OCI-LY7 (cell line): ENCODE measurements around the gene FALEC. TPM values are rescaled to one million over a fixed set of nuclear protein-coding genes. Genes with fewer than 3 reads are reported as not detected.

Experiments used
- BruUV-seq: library from RNA; stranded (reverse); fragments of 400-500 nt; replicated peaks from 2 replicates; lab custom pipeline; 2021; lab: Mats Ljungman, UMichigan
- CTCF ChIA-PET: fragments of 300-600 bp; sonication (Branson Sonifier 250); formaldehyde crosslinking; loops from one replicate; lab custom pipeline; 2022; ENCODE audit warnings: antibody characterized with exemption; ENCODE audit not compliant: unreplicated experiment; lab: Charles Lee
- POLR2A ChIA-PET: fragments of 300-600 bp; sonication (Branson Sonifier 250); formaldehyde crosslinking; loops from one replicate; lab custom pipeline; 2022; ENCODE audit warnings: antibody characterized with exemption; lab: Charles Lee
- DNase-seq: peaks from one replicate; pipeline ENCODE4 v3.0.0-alpha.2; 2015; ENCODE audit warnings: low spot score
- H2AFZ ChIP-seq: fragments of 200-600 bp; sonication (generic), shearing (Covaris generic); 2 replicates; pipeline ENCODE4 v1.6.1; 2014; ENCODE audit warnings: mild to moderate bottlenecking, antibody characterized with exemption, low read length, moderate library complexity
- H3K27ac ChIP-seq: fragments of 200-600 bp; sonication (generic); 2 replicates; pipeline ENCODE4 v1.5.1; 2014; ENCODE audit warnings: mixed run types, low read depth, mild to moderate bottlenecking, moderate library complexity, low read length, inconsistent platforms; ENCODE audit not compliant: poor library complexity, severe bottlenecking
- H3K36me3 ChIP-seq: fragments of 200-600 bp; sonication (generic); 2 replicates; pipeline ENCODE4 v1.6.1; 2014; ENCODE audit warnings: mild to moderate bottlenecking, antibody characterized with exemption, low read length, moderate library complexity, mixed read lengths; ENCODE audit not compliant: insufficient read depth
- H3K4me1 ChIP-seq: fragments of 200-600 bp; sonication (generic); 2 replicates; pipeline ENCODE4 v1.5.1; 2014; ENCODE audit warnings: mild to moderate bottlenecking, low read length; ENCODE audit not compliant: insufficient read depth, poor library complexity, severe bottlenecking
- H3K4me2 ChIP-seq: fragments of 200-600 bp; sonication (generic); 2 replicates; pipeline ENCODE4 v1.6.1; 2014; ENCODE audit warnings: mild to moderate bottlenecking, low read length
- H3K4me3 ChIP-seq: fragments of 200-600 bp; sonication (generic); 2 replicates; pipeline ENCODE4 v1.5.1; 2014; ENCODE audit warnings: mild to moderate bottlenecking, low read depth, low read length; ENCODE audit not compliant: poor library complexity, severe bottlenecking
- H3K79me2 ChIP-seq: fragments of 200-600 bp; sonication (generic); 2 replicates; pipeline ENCODE4 v1.6.1; 2016; ENCODE audit warnings: low read depth, mild to moderate bottlenecking, low read length, moderate library complexity, mixed read lengths; ENCODE audit not compliant: insufficient read depth
- H3K9me2 ChIP-seq: fragments of 200-600 bp; sonication (generic); 2 replicates; pipeline ENCODE4 v1.6.1; 2016; ENCODE audit warnings: mild to moderate bottlenecking, low read length, mixed read lengths; ENCODE audit not compliant: insufficient read depth
- H3K9me3 ChIP-seq: fragments of 200-600 bp; sonication (generic); 2 replicates; pipeline ENCODE4 v1.6.1; 2014; ENCODE audit warnings: mild to moderate bottlenecking, mixed run types, low read length, mixed read lengths
- H4K20me1 ChIP-seq: fragments of 200-600 bp; sonication (generic); 2 replicates; pipeline ENCODE4 v1.6.1; 2014; ENCODE audit warnings: mild to moderate bottlenecking, antibody characterized with exemption, low read length, moderate library complexity, mixed read lengths; ENCODE audit not compliant: insufficient read depth
- EZH2phosphoT487 ChIP-seq: fragments of 200-600 bp; sonication (generic); IDR thresholded peaks from 2 replicates; pipeline ENCODE4 v1.6.1; 2018; ENCODE audit warnings: low read depth, borderline replicate concordance, mild to moderate bottlenecking, mixed run types, antibody characterized with exemption, low read length, moderate library complexity, mixed read lengths
- intact Hi-C: fragments of 100-400 bp; cut with micrococcal nuclease; formaldehyde crosslinking; loops from one replicate; pipeline ENCODE4 v1.10.0; 2022; ENCODE audit not compliant: unreplicated experiment
- total RNA-seq, 2 experiments: library from RNA; depleted of rRNA in 1 of 2; stranded (reverse); fragments of >200 nt in 1 of 2; shearing (Covaris generic) in 1 of 2; gene quantifications; 2 replicates each; pipeline ENCODE4 v1.2.3, GENCODE V29; 2014 to 2022
- TF ChIP-seq, protein P1 (sequence below): fragments of 200-600 bp; sonication (generic); conservative IDR thresholded peaks from 2 replicates; pipeline ENCODE4 v1.5.1; 2014; ENCODE audit warnings: mild to moderate bottlenecking, antibody characterized with exemption, low read length, moderate library complexity, mixed read lengths

The FALEC gene
- total RNA-seq, 2 experiments from 2014 or later: 0.47 to 1.9 TPM

GRCh38 chr1:150525348-150525747, 9.8 kb downstream of the FALEC start:
- Histone ChIP-seq H3K79me2 (no peaks in the 10 kb centered on the region), H3K4me3 (no peak overlapping the region), H3K9me3 (no peaks in the 10 kb centered on the region), H3K4me1 (peaks cover 8% of the 10 kb centered on the region), H3K4me2 (no peak overlapping the region), H2AFZ (peak overlapping the region; percentile 27; the same call in 1 of the 2 replicates), H3K36me3 (no peaks in the 10 kb centered on the region), H3K27ac (no peak overlapping the region), H3K9me2 (no peaks in the 10 kb centered on the region), H4K20me1 (no peaks in the 10 kb centered on the region)
- ChIA-PET POLR2A (no interaction called here), CTCF (interaction anchor here (1.0 kb wide), 1 partner anchor 10 kb away, joined by 4 read pairs; the partner anchor contains the start of gene FALEC)
- TF ChIP-seq, protein P1, sequence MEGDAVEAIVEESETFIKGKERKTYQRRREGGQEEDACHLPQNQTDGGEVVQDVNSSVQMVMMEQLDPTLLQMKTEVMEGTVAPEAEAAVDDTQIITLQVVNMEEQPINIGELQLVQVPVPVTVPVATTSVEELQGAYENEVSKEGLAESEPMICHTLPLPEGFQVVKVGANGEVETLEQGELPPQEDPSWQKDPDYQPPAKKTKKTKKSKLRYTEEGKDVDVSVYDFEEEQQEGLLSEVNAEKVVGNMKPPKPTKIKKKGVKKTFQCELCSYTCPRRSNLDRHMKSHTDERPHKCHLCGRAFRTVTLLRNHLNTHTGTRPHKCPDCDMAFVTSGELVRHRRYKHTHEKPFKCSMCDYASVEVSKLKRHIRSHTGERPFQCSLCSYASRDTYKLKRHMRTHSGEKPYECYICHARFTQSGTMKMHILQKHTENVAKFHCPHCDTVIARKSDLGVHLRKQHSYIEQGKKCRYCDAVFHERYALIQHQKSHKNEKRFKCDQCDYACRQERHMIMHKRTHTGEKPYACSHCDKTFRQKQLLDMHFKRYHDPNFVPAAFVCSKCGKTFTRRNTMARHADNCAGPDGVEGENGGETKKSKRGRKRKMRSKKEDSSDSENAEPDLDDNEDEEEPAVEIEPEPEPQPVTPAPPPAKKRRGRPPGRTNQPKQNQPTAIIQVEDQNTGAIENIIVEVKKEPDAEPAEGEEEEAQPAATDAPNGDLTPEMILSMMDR: no peak
- no peak for TF ChIP-seq EZH2phosphoT487
- intact Hi-C loops: loop anchor here (2.0 to 10.0 kb wide), 2 partner anchors 61 to 271 kb away; partner anchors contain the start of gene CA14
- BruUV-seq: no TSS peak
- DNase-seq: no peak

DNA sequence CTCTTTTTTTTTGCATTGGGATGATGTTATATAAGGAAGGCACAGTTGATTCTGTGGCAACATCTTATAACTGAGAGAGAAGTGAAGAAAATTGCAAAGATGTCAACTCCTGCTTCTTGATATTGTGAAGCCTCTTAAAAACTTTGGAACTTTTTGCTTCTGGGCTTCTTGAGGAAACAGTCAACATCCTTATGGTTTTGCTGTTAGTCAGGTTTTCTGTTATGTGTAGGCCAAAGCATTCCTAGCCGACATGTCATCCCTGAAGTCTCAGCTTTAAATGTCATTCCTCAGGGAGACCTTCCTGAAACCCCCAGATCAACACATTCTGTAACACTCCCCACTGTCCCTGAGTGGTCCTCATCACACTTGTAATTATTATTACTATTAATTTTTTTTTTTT, 12.6 kb downstream of the FALEC start:
- no peaks in the 10 kb centered on the region for H3K79me2 ChIP-seq
- ChIA-PET POLR2A (interaction anchor here (1.0 to 2.1 kb wide), 2 partner anchors 12 to 64 kb away, joined by 5 to 9 read pairs; partner anchors contain the start of gene FALEC), CTCF (no interaction called here)
- TF ChIP-seq, protein P1: no peak
- TF ChIP-seq EZH2phosphoT487: no peak
- no TSS peak for BruUV-seq
- DNase-seq: no peak
- H3K36me3 ChIP-seq: no peaks in the 10 kb centered on the region
- H3K4me2 ChIP-seq: no peak overlapping the region
- H3K4me3 ChIP-seq: no peak overlapping the region
- H3K9me2 ChIP-seq: no peaks in the 10 kb centered on the region
- H2AFZ ChIP-seq: no peak overlapping the region
- no peaks in the 10 kb centered on the region for H4K20me1 ChIP-seq
- intact Hi-C loops: loop anchor here (10.0 kb wide), 1 partner anchor 273 kb away; the partner anchor contains the start of gene CA14
- no peaks in the 10 kb centered on the region for H3K9me3 ChIP-seq
- H3K27ac ChIP-seq: no peak overlapping the region
- no peaks in the 10 kb centered on the region for H3K4me1 ChIP-seq

DNA sequence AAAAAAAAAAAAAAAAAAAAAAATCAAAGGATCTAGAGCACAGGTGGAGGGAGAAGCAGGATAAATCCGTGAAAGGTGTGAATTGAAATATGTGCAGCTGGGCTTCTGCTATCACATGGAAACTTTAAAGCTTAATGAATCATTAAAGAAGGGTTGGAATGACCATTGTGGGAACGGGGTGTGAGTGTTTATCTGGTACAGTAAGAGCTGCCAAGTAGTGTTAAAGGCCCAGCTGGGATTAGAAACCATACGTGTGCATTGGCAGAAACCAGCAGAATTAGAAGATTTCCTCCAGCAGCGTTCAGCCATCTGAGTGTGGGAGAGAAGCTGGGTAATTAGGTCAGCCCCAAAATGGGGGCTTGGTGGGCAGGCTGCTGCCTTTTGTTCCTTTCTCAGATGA, 13.5 kb downstream of the FALEC start:
- Histone ChIP-seq H3K9me2 (no peaks in the 10 kb centered on the region), H3K4me2 (no peak overlapping the region), H3K4me3 (no peak overlapping the region), H3K79me2 (no peaks in the 10 kb centered on the region), H2AFZ (no peak overlapping the region), H3K9me3 (no peaks in the 10 kb centered on the region), H3K36me3 (no peaks in the 10 kb centered on the region), H4K20me1 (no peaks in the 10 kb centered on the region), H3K27ac (no peak overlapping the region), H3K4me1 (no peaks in the 10 kb centered on the region)
- POLR2A ChIA-PET: interaction anchor here (1.0 to 2.1 kb wide), 2 partner anchors 13 to 65 kb away, joined by 5 to 9 read pairs; partner anchors contain the start of gene FALEC
- BruUV-seq: no TSS peak
- TF ChIP-seq, protein P1: no peak
- no peak for TF ChIP-seq EZH2phosphoT487
- intact Hi-C loops: loop anchor here (10.0 kb wide), 1 partner anchor 274 kb away; the partner anchor contains the start of gene CA14
- no peak for DNase-seq
- CTCF ChIA-PET: no interaction called here
